Cardiac atrium fibroblast (primary cell): ENCODE results near the gene RNU6-7. TPM values are rescaled to one million over a fixed set of nuclear protein-coding genes. Genes with fewer than 3 reads are reported as not detected.

Experiments
- total RNA-seq: library from RNA; depleted of rRNA; stranded (reverse); fragments of >200 nt; gene quantifications from 2 replicates; pipeline ENCODE4 v1.2.3, GENCODE V29; 2015

RNU6-7 gene
- total RNA-seq = not detected in 2 replicates

GRCh38 chr14:32201816-32202490, at the start of gene RNU6-7:
TSS of gene RNU6-7 (plus strand) at chr14:32202045.

GRCh38 chr14:32202998-32203882, 1.4 kb downstream of the RNU6-7 start, which contains the start of gene RNU6-8:
TSS of gene RNU6-8 (minus strand) at chr14:32203269.

Other genes starting within 250 kb of the RNU6-7 start
- 26.9 and 36.1 TPM in 2 replicates for gene ARHGAP5, start 124.7 kb upstream of the RNU6-7 start, total RNA-seq
- not detected in 2 replicates for gene RNU6-8, start 1.2 kb downstream of the RNU6-7 start, total RNA-seq
- gene AKAP6, start 127.3 kb downstream of the RNU6-7 start, total RNA-seq = under 0.01 and 2.9 TPM in 2 replicates